HepG2 (cell line): Measurements from ENCODE around the gene PDP2. TPM values are rescaled to one million over a fixed set of nuclear protein-coding genes. Genes with fewer than 3 reads are reported as not detected.
A peak's percentile ranks its signal among the peaks of the same experiment; 100 is the strongest.

ENCODE experiments used
- NFE2L1 ChIP-seq: sonication (generic); formaldehyde crosslinking; IDR thresholded peaks from 2 replicates; pipeline ENCODE4 v1.4.0; 2020; ENCODE audit warnings: missing genetic modification reagents, mild to moderate bottlenecking, borderline replicate concordance
- ZBTB3 ChIP-seq: sonication (generic); formaldehyde crosslinking; IDR thresholded peaks from 2 replicates; pipeline ENCODE4 v1.4.0; 2020; ENCODE audit warnings: low read depth, mild to moderate bottlenecking, moderate library complexity, missing genetic modification reagents, borderline replicate concordance
- ZNF121 ChIP-seq: sonication (generic); formaldehyde crosslinking; IDR thresholded peaks from 2 replicates; pipeline ENCODE4 v1.5.0; 2020; ENCODE audit warnings: mild to moderate bottlenecking, missing genetic modification reagents
- ZNF550 ChIP-seq: sonication (generic); formaldehyde crosslinking; IDR thresholded peaks from 2 replicates; pipeline ENCODE4 v1.4.0; 2020; ENCODE audit warnings: mild to moderate bottlenecking, missing genetic modification reagents, borderline replicate concordance
- polyA plus RNA-seq, 8 experiments: library from polyadenylated mRNA; depleted of rRNA in 3 of 8; stranded (reverse) in 7 of 8; unstranded in 1 of 8; fragments of >200 nt; fragmentation: Illumina TruSeq in 4 of 8; extraction: Trizol in 4 of 8; gene quantifications; 2 replicates each; pipeline versions ENCODE4 v1.2.1 to v1.2.3, GENCODE V29; 2011 to 2016; ENCODE audit warnings: low read depth in 4 of 8, missing spikeins in 1 of 8, mixed read lengths in 1 of 8; ENCODE audit not compliant: insufficient read depth in 1 of 8
- total RNA-seq, 5 experiments: library from RNA; depleted of rRNA; stranded (reverse); fragments of >200 nt; fragmentation: Illumina TruSeq; extraction: Trizol; gene quantifications; 2 replicates each; pipeline ENCODE4 v1.2.3, GENCODE V29; 2016; ENCODE audit warnings: low read depth in 1 of 5
- TF ChIP-seq, protein P1 (sequence below), 2 experiments: fragments of 450-650 bp in 1 of 2; sonication (generic) in 1 of 2; formaldehyde crosslinking in 1 of 2; IDR thresholded peaks; 2 replicates each; pipeline versions ENCODE4 v1.6.1 to v1.8.0; 2016 to 2022; ENCODE audit warnings: antibody characterized with exemption in 1 of 2, mild to moderate bottlenecking in 1 of 2, missing genetic modification reagents in 1 of 2

PDP2 gene
- total and polyA plus RNA-seq, 2 of the 13 experiments (the other 11 are each of a cell fraction or from before 2014, with no cell fraction given) = 12.8 to 15.8 TPM

GRCh38 chr16:66895999-66896398 lies 15.7 kb downstream of the PDP2 start (continued):
- TF ChIP-seq, protein P1, sequence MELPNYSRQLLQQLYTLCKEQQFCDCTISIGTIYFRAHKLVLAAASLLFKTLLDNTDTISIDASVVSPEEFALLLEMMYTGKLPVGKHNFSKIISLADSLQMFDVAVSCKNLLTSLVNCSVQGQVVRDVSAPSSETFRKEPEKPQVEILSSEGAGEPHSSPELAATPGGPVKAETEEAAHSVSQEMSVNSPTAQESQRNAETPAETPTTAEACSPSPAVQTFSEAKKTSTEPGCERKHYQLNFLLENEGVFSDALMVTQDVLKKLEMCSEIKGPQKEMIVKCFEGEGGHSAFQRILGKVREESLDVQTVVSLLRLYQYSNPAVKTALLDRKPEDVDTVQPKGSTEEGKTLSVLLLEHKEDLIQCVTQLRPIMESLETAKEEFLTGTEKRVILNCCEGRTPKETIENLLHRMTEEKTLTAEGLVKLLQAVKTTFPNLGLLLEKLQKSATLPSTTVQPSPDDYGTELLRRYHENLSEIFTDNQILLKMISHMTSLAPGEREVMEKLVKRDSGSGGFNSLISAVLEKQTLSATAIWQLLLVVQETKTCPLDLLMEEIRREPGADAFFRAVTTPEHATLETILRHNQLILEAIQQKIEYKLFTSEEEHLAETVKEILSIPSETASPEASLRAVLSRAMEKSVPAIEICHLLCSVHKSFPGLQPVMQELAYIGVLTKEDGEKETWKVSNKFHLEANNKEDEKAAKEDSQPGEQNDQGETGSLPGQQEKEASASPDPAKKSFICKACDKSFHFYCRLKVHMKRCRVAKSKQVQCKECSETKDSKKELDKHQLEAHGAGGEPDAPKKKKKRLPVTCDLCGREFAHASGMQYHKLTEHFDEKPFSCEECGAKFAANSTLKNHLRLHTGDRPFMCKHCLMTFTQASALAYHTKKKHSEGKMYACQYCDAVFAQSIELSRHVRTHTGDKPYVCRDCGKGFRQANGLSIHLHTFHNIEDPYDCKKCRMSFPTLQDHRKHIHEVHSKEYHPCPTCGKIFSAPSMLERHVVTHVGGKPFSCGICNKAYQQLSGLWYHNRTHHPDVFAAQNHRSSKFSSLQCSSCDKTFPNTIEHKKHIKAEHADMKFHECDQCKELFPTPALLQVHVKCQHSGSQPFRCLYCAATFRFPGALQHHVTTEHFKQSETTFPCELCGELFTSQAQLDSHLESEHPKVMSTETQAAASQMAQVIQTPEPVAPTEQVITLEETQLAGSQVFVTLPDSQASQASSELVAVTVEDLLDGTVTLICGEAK (IDR thresholded peaks at IDR 0.05) = no peak
- TF ChIP-seq, protein P1 (CRISPR knock-in tag; IDR thresholded peaks at IDR 0.05) = no peak
- TF ChIP-seq ZNF550 (peak; percentile 61; the same call in 1 of the 2 replicates), ZNF121 (CRISPR knock-in tag) (no peak), NFE2L1 (CRISPR knock-in tag) (0 out of 2 replicates have a peak, but pooled peaks have one; percentile 15), ZBTB3 (CRISPR knock-in tag) (no peak)
